MCF 10A (cell line): ENCODE measurements around the gene REEP6. TPM values are rescaled to one million over a fixed set of nuclear protein-coding genes. Genes with fewer than 3 reads are reported as not detected.

Experiments used
- BruUV-seq: library from RNA; stranded (reverse); fragments of 400-500 nt; replicated peaks from 2 replicates; lab custom pipeline; 2021; lab: Mats Ljungman, UMichigan
- CTCF ChIA-PET: fragments of 300-600 bp; sonication (Branson Sonifier 250); formaldehyde crosslinking; extraction: SDS; loops from one replicate; lab custom pipeline; 2021; ENCODE audit warnings: antibody characterized with exemption, inconsistent platforms; lab: Yijun Ruan, JAX
- POLR2A ChIA-PET: fragments of 300-600, 350-650 bp; sonication (Branson Sonifier 250); formaldehyde crosslinking; extraction: SDS; loops from one replicate; lab custom pipeline; 2020; ENCODE audit warnings: antibody characterized with exemption, inconsistent platforms; lab: Yijun Ruan, JAX
- DNase-seq: peaks from one replicate; pipeline ENCODE4 v3.0.0-alpha.2; 2018; ENCODE audit not compliant: unreplicated experiment
- H3K27ac Mint-ChIP-seq: one replicate; pipeline ENCODE4 v1.8.0; 2022; ENCODE audit warnings: mild to moderate bottlenecking, low read depth, mixed read lengths; ENCODE audit not compliant: unreplicated experiment
- H3K27me3 Mint-ChIP-seq: one replicate; pipeline ENCODE4 v1.8.0; 2022; ENCODE audit warnings: mixed read lengths; ENCODE audit not compliant: insufficient read depth, unreplicated experiment
- H3K36me3 Mint-ChIP-seq: one replicate; pipeline ENCODE4 v1.8.0; 2022; ENCODE audit warnings: mild to moderate bottlenecking, moderate library complexity, mixed read lengths; ENCODE audit not compliant: insufficient read depth, unreplicated experiment
- H3K4me1 Mint-ChIP-seq: one replicate; pipeline ENCODE4 v1.8.0; 2022; ENCODE audit warnings: mixed read lengths; ENCODE audit not compliant: insufficient read depth, unreplicated experiment
- H3K4me3 Mint-ChIP-seq: one replicate; pipeline ENCODE4 v1.8.0; 2022; ENCODE audit warnings: mild to moderate bottlenecking, moderate library complexity, mixed read lengths; ENCODE audit not compliant: unreplicated experiment
- H3K9me3 Mint-ChIP-seq: one replicate; pipeline ENCODE4 v1.8.0; 2022; ENCODE audit warnings: mixed read lengths; ENCODE audit not compliant: unreplicated experiment
- intact Hi-C: fragments of 100-400 bp; cut with micrococcal nuclease; formaldehyde crosslinking; loops from 2 replicates; pipeline ENCODE4 v1.14.1; 2022
- total RNA-seq: library from RNA; stranded (reverse); gene quantifications from 2 replicates; pipeline ENCODE4 v1.2.3, GENCODE V29; 2022
- TF ChIP-seq, protein P1 (sequence below): fragments of 200-600 bp; IDR thresholded peaks from one replicate; pipeline ENCODE4 v1.8.0; 2022; ENCODE audit warnings: antibody characterized with exemption, mild to moderate bottlenecking; ENCODE audit not compliant: unreplicated experiment

REEP6 gene
- total RNA-seq, 1 experiment from 2014 or later, result 3.8 TPM

DNA sequence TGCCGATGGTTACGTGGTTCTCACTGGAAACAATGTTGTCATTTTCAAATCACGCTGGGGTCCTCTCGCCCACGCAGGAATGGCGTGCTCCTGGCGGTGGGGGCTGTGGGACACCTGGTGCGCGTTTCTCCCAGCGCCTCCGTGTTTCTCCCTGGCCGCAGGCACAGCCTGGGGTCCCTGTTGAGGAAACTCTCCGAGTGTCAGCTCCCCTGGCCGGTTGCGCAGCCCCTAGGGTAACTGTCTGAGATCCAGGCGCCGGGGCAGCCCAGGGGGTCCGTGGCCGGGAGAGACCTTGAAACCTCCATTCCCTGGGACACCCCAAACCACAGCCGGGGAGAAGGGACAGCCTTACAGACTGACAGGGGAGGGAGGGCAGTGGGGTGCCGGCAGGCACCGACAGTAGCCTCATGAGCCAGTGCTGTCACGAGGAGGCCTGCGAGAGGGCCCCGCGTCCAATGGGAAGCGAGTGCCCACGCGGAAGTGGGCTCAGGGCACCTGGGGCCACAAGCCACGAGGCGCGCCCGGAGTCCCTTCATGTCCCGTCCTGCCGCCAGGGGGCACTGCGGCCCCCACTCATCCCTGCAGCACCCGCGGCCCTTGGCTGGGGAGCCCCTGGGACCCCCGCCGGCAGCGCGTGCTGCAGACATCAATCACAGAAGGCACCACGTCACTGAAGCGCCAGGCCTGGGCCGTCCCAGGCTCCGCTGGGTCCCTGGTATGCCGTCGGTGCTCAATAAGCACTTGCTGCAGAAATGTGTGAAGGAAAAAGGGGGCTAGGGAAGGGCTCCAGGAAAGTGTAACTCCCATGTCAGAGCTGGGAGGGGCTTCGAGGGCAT, 12.3 kb downstream of the REEP6 start:
- Mint-ChIP-seq H3K4me1 (peaks cover 3% of the 10 kb centered on the region), H3K36me3 (peaks cover 23% of the 10 kb centered on the region), H3K4me3 (no peak overlapping the region), H3K27me3 (no peaks in the 10 kb centered on the region), H3K27ac (no peak overlapping the region), H3K9me3 (no peaks in the 10 kb centered on the region)
- ChIA-PET CTCF (interaction anchor here (0.7 to 0.8 kb wide), 3 partner anchors 48 to 1151 kb away, joined by 3 read pairs; no protein-coding TSS in a partner anchor), POLR2A (no interaction called here)
- peak; percentile 53 for DNase-seq
- TF ChIP-seq, protein P1, sequence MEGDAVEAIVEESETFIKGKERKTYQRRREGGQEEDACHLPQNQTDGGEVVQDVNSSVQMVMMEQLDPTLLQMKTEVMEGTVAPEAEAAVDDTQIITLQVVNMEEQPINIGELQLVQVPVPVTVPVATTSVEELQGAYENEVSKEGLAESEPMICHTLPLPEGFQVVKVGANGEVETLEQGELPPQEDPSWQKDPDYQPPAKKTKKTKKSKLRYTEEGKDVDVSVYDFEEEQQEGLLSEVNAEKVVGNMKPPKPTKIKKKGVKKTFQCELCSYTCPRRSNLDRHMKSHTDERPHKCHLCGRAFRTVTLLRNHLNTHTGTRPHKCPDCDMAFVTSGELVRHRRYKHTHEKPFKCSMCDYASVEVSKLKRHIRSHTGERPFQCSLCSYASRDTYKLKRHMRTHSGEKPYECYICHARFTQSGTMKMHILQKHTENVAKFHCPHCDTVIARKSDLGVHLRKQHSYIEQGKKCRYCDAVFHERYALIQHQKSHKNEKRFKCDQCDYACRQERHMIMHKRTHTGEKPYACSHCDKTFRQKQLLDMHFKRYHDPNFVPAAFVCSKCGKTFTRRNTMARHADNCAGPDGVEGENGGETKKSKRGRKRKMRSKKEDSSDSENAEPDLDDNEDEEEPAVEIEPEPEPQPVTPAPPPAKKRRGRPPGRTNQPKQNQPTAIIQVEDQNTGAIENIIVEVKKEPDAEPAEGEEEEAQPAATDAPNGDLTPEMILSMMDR, result peak; percentile 78
- intact Hi-C loops, result no loop called here
- no TSS peak for BruUV-seq

DNA sequence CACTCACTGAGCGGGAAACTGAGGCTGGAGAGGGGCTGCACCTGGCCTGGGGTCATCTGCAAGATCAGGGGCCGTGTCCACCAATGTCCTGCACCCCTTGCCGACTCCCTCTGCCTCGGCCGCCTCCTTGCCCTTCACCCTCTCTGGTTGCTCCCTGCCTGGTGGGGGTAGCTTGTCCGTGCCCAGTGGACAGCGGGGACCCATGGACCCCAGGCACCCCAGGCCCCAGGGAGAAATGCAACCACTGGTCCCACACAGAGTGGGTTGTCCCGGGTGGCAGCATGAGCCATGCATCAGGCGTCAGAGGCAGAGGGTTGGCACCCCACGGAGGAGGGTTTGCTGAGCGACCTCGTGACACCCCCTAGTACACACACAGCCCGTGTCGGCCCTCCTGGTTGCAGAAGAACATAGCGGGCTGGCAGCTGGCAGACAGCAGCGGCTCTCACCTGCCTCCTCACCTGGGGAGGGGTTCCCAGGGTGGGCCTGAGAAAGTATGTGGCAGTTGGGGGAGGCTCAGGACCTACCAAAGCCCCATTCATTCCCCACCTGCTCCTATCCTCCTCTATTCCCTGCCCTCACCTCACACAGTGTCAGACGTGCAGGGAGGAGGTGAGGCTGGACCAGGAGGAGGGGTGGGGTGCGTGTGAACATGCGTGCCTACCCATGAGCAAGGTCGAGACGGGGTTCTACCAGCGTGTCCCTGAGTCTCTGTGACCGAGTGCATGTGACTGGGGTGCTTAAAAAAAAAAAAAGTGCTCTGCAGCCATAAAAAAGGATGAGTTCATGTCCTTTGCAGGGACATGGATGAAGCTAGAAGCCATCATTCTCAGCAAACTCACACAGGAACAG, 13.2 kb downstream of the REEP6 start:
- no peaks in the 10 kb centered on the region for H3K9me3 Mint-ChIP-seq
- intact Hi-C loops, result no loop called here
- H3K4me1 Mint-ChIP-seq, result peaks cover 3% of the 10 kb centered on the region
- no TSS peak for BruUV-seq
- no peak overlapping the region for H3K4me3 Mint-ChIP-seq
- ChIA-PET CTCF (interaction anchor here (0.6 to 0.8 kb wide), 4 partner anchors 11 to 923 kb away, joined by 3 read pairs; no protein-coding TSS in a partner anchor), POLR2A (interaction anchor here (0.6 kb wide), 1 partner anchor 397 kb away, joined by 3 read pairs; no protein-coding TSS in a partner anchor)
- no peak for DNase-seq
- H3K27me3 Mint-ChIP-seq, result no peaks in the 10 kb centered on the region
- H3K27ac Mint-ChIP-seq, result no peak overlapping the region
- TF ChIP-seq, protein P1, result no peak
- H3K36me3 Mint-ChIP-seq, result peaks cover 23% of the 10 kb centered on the region

DNA sequence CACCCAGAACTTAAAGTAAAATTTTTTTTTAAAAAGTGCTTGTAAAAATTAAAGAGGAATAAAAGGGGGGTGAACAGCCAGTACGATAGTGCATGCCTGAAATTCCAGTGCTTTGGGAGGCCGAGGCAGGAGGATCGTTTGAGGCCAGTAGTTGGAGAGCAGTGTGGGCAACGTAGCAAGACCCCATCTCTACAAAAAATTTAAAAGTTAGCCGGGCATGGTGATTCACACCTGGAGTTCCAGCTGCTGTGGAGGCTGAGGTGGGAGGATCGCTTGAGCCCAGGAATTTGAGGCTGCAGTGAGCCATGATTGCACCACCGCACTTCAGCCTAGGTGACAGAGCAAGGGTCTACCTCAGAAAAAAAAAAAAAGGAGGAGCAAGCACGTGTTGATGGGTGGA, 14.0 kb downstream of the REEP6 start:
- intact Hi-C loops, result no loop called here
- no peak overlapping the region for H3K27ac Mint-ChIP-seq
- peaks cover 23% of the 10 kb centered on the region for H3K36me3 Mint-ChIP-seq
- POLR2A ChIA-PET, result interaction anchor here (0.6 kb wide), 1 partner anchor 396 kb away, joined by 3 read pairs; no protein-coding TSS in a partner anchor
- H3K4me3 Mint-ChIP-seq, result no peak overlapping the region
- H3K4me1 Mint-ChIP-seq, result peaks cover 7% of the 10 kb centered on the region
- no peak for DNase-seq
- H3K9me3 Mint-ChIP-seq, result no peaks in the 10 kb centered on the region
- no TSS peak for BruUV-seq
- TF ChIP-seq, protein P1, result no peak
- no peaks in the 10 kb centered on the region for H3K27me3 Mint-ChIP-seq
- CTCF ChIA-PET, result interaction anchor here (0.6 kb wide), 1 partner anchor 10 kb away, joined by 3 read pairs; no protein-coding TSS in a partner anchor
